Right cardiac atrium (tissue), 5 donors: Measurements from ENCODE around the gene FNDC3A. TPM values are rescaled to one million over a fixed set of nuclear protein-coding genes. Genes with fewer than 3 reads are reported as not detected.

ENCODE experiments used
- ATAC-seq, 2 donors: fragments of 200-7000 bp; cut with Tn5 transposase; one replicate each; pipeline versions ENCODE4 v1.8.0 to v1.9.1; 2020; ENCODE audit warnings: moderate library complexity in 2 of 2, mild to moderate bottlenecking in 1 of 2
- DNase-seq, 3 donors: peaks; one replicate each; pipeline ENCODE4 v3.0.0-alpha.2; 2020
- H3K27ac ChIP-seq: one replicate; pipeline ENCODE4 v1.5.1; 2013; ENCODE audit warnings: mild to moderate bottlenecking, low read length, control low read depth, moderate library complexity
- H3K27me3 ChIP-seq: one replicate; pipeline ENCODE4 v1.6.1; 2013; ENCODE audit not compliant: control insufficient read depth, insufficient read depth
- H3K4me1 ChIP-seq: one replicate; pipeline ENCODE4 v1.6.1; 2013; ENCODE audit warnings: low read length; ENCODE audit not compliant: control insufficient read depth, insufficient read depth
- H3K4me3 ChIP-seq: one replicate; pipeline ENCODE4 v1.5.1; 2013; ENCODE audit warnings: low read length, control low read depth
- H3K9me3 ChIP-seq: one replicate; pipeline ENCODE4 v1.6.1; 2013; ENCODE audit warnings: low read length; ENCODE audit not compliant: control insufficient read depth
- WGBS: extraction: QIAGEN DNeasy Blood & Tissue Kit; methylation state at CpG from one replicate; pipeline ENCODE4 v1.1.7; 2013; 5-methylcytosine and 5-hydroxymethylcytosine counted together
- intact Hi-C, 4 donors: fragments of 100-400 bp; cut with DNase I; formaldehyde crosslinking; loops; one replicate each; pipeline versions ENCODE4 v1.11.0 to v1.14.0; 2022 to 2023
- polyA plus RNA-seq: library from polyadenylated mRNA; stranded (reverse); fragments of 200-250 nt; gene quantifications from one replicate; pipeline ENCODE4 v1.2.3, GENCODE V29; 2013
- total RNA-seq, 4 donors: library from RNA; stranded (reverse); fragmentation: NEBNext Ultra II Directional; extraction: Animal tissue kit (Norgen Biotek cat#: 25700); gene quantifications; one replicate each; pipeline ENCODE4 v1.2.1, GENCODE V29; 2021
- donor health status: healthy with polysubstance abuse.
- donor health status: DM: no; HTN: yes; CAD: no.
- donor health status: DM: no; HTN: no; CAD: no.
- donor health status: DM: no; HTN: yes; CAD: no; lungs with severe emphysema.
- donor health status: DM: yes; HTN: yes; CAD: no.

FNDC3A gene
- total and polyA plus RNA-seq, 5 donors: 9.6 to 35.7 (median 23.9) TPM

DNA sequence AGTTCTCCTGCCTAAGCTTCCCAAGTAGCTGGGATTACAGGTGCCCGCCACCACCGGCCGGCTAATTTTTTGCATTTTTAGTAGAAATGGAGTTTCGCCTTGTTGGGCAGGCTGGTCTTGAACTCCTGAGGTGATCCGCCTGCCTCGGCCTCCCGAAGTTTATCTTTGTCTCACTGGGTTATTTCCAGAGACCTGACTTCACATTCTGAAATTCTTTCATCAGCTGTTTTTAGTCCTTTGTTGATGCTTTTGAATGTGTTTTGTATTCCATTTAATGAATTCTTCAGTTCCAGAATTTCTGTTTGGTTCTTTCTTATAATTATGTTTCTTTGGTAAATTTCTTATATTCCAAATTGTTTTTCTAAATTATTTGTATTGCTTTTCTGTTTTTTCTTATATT, 189.0 kb downstream of the FNDC3A start:
- DNase-seq (no peak), ATAC-seq (no peak)
- no peak overlapping the region for H3K27ac ChIP-seq
- H3K27me3 ChIP-seq: no peaks in the 10 kb centered on the region
- H3K9me3 ChIP-seq: peaks cover 2% of the 10 kb centered on the region
- intact Hi-C loops: no loop called here
- over 99% methylated on average over 7 of the region's 7 CpGs for WGBS
- H3K4me1 ChIP-seq: peaks cover 2% of the 10 kb centered on the region
- no peak overlapping the region for H3K4me3 ChIP-seq

DNA sequence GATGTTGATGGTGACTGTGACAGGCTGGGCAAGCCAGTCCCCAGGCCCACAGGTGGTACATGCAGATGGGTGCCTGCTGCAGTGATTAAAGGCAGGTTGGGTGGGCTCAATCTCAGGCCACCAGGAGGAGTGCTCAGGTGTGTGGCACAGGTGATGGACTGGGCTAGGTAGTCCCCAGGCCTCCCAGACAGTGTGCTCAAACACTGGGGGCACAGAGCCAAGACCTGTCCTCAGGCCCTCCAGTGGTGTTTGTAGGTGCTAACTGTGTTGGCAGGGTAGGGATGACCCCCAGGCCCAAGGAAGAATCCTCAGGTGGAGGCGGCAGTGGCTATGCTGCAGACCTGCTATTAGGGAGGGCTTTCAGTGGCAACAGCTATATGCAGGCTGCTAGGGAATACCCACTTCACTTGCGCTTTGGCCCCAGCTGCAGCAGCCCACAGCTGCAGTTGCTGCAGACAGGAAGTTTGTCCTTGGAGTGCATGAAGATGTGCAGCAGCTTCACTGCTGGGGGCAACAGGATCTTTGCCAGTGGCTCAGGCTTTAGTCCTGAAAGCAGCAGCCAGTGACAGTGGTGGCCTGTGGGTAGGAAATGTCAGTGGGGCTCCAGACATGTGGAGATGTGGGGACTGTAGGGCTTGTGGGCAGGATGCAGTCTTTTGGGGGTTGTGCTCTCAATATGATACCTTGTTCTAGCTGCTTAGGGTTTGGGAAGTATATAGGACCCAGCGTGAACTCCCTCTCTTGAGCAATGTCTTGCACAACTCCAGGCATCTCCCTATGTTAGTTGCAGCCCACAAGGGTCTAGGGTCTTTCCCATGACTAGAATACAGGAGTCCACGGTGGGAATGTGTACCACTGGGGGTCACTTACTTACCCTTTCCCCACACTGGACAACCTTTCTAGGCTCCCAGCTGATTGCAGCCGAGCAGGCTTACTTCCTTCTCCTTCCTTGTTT, 190.4 kb downstream of the FNDC3A start:
- Histone ChIP-seq H3K4me3 (no peak overlapping the region), H3K9me3 (peaks cover 2% of the 10 kb centered on the region), H3K27me3 (no peaks in the 10 kb centered on the region), H3K4me1 (peaks cover 2% of the 10 kb centered on the region), H3K27ac (no peak overlapping the region)
- ATAC-seq (peak; percentile 38 to 41), DNase-seq (no peak)
- WGBS: 92% methylated on average over 5 of the region's 5 CpGs
- intact Hi-C loops: no loop called here

DNA sequence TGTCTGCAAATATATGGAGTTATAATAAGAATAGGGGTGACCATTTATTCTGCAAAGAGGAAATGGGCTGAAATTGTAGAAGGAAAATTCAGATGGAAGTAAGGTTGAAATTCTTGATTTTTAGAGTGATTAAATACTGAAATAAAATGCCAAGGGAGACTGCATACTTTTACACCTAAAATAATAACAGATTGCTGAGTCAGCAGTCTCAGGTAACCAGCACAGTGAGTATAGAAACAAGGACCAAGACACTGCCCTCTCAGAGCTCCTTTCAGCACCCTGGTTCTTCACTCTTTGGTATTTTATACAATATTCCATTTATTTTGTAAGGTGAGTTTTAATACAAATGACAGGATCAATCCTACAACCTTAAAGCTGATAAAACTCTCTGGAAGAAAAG, 195.6 kb downstream of the FNDC3A start:
- Histone ChIP-seq H3K27ac (no peak overlapping the region), H3K4me3 (no peak overlapping the region), H3K4me1 (peaks cover 2% of the 10 kb centered on the region), H3K27me3 (no peaks in the 10 kb centered on the region), H3K9me3 (no peaks in the 10 kb centered on the region)
- ATAC-seq (no peak), DNase-seq (no peak)
- intact Hi-C loops: no loop called here

- Histone ChIP-seq H3K4me1 (no peaks in the 10 kb centered on the region), H3K27me3 (no peaks in the 10 kb centered on the region), H3K4me3 (no peak overlapping the region), H3K9me3 (no peaks in the 10 kb centered on the region), H3K27ac (no peak overlapping the region)
- ATAC-seq (no peak), DNase-seq (no peak)
- intact Hi-C loops: no loop called here
- WGBS: 41% methylated on average over 1 of the region's 1 CpG
Observed at GRCh38 chr13:49183672-49184325, 208.1 kb downstream of the FNDC3A start.

DNA sequence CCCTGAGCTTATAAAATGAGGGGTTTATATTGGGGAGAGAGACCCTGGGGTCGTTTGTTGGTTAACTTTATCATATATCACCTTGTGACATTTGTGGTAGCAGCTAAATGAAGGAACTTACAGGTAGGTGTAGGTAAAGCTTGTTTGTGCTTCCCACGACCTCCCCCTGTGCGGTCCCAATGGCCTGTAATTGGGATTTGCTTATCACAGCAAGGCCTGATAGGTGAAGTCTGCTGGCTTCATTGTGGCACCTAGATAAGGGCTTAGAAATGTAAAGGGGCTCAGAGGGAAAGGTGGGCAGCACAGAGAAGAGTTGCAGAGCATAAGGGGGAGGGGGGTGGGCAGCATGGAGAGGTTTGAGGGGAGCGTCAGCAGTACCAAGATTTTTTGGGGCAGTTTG, 208.9 kb downstream of the FNDC3A start:
- intact Hi-C loops: no loop called here
- Histone ChIP-seq H3K4me1 (no peaks in the 10 kb centered on the region), H3K27ac (no peak overlapping the region), H3K4me3 (no peak overlapping the region), H3K27me3 (no peaks in the 10 kb centered on the region), H3K9me3 (no peaks in the 10 kb centered on the region)
- no peak for DNase-seq
- 77% methylated on average over 4 of the region's 4 CpGs for WGBS
- ATAC-seq: no peak

GRCh38 chr13:49185264-49185663, 209.6 kb downstream of the FNDC3A start:
- Histone ChIP-seq H3K4me3 (no peak overlapping the region), H3K4me1 (no peaks in the 10 kb centered on the region), H3K9me3 (no peaks in the 10 kb centered on the region), H3K27me3 (no peaks in the 10 kb centered on the region), H3K27ac (no peak overlapping the region)
- DNase-seq (no peak), ATAC-seq (no peak)
- WGBS: 63% methylated on average over 1 of the region's 1 CpG
- intact Hi-C loops: no loop called here

DNA sequence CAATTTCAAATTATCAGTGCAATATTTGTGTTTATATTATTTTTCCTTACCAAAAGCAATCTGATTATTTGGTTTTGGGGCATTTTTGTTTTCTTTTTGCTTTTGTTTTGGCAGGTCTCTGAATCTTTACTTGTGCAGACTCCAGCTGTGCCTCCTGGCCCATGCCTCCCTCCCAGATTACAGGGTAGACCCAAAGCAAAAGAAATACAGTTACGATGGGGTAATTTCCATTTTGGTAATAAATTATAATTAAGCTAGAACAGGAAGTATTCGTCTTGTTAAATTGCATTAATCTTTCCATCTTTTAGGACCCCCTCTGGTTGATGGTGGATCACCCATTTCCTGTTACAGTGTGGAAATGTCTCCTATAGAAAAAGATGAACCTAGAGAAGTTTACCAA, 215.2 kb downstream of the FNDC3A start:
- Histone ChIP-seq H3K9me3 (no peaks in the 10 kb centered on the region), H3K4me3 (no peak overlapping the region), H3K27ac (no peak overlapping the region), H3K4me1 (no peaks in the 10 kb centered on the region), H3K27me3 (no peaks in the 10 kb centered on the region)
- WGBS: 88% methylated on average over 2 of the region's 2 CpGs
- intact Hi-C loops: no loop called here
- no peak for ATAC-seq
- no peak for DNase-seq

- DNase-seq (no peak), ATAC-seq (no peak)
- intact Hi-C loops: no loop called here
- 91% methylated on average over 3 of the region's 3 CpGs for WGBS
- H3K9me3 ChIP-seq: no peaks in the 10 kb centered on the region
- H3K4me1 ChIP-seq: no peaks in the 10 kb centered on the region
- no peaks in the 10 kb centered on the region for H3K27me3 ChIP-seq
- H3K4me3 ChIP-seq: no peak overlapping the region
- H3K27ac ChIP-seq: no peak overlapping the region
Observed at GRCh38 chr13:49206641-49207040, 230.9 kb downstream of the FNDC3A start.

DNA sequence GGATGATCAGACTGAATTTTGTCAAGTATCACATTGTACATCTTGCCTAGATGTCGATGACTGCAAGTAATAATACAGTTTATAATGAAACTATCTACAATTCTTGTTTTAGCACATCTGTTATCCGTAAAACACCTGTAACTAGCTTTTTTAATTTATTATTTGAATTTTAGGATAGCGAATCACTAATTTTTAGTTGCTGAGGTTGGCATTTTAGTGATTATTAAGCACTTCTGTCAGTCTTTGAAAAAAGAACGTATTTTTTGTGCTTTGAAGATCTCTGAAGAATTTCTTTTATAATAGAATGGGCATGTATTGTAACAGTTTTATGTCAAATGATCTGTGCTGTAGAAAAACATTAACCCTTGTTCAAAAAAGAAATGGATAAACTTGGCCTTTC, 232.9 kb downstream of the FNDC3A start:
- Histone ChIP-seq H3K9me3 (no peaks in the 10 kb centered on the region), H3K4me3 (no peak overlapping the region), H3K27me3 (no peaks in the 10 kb centered on the region), H3K27ac (no peak overlapping the region), H3K4me1 (no peaks in the 10 kb centered on the region)
- DNase-seq (no peak), ATAC-seq (no peak)
- intact Hi-C loops: no loop called here
- 98% methylated on average over 4 of the region's 4 CpGs for WGBS

DNA sequence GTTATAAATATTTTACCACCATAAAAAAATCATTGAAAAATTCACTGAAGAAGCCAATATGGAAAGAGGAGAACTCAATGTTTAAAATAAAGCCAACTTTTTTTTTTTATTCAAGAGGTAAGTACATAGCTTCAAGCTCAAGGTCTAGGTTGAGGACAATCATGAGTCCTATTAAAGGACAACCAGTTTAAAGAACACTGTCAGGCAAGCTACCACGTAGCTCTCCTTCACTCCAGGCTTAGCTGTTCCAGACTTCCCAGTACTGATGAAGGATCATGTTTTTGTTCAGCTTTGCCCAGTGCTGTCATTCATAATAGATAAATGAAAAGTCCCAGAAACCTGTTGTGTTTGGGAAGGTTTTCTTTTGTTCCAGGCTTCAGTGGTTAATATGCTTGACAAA, 234.4 kb downstream of the FNDC3A start:
- intact Hi-C loops: no loop called here
- Histone ChIP-seq H3K9me3 (no peaks in the 10 kb centered on the region), H3K27me3 (no peaks in the 10 kb centered on the region), H3K27ac (no peak overlapping the region), H3K4me3 (no peak overlapping the region), H3K4me1 (no peaks in the 10 kb centered on the region)
- 79% methylated on average over 1 of the region's 1 CpG for WGBS
- ATAC-seq (no peak), DNase-seq (no peak)

DNA sequence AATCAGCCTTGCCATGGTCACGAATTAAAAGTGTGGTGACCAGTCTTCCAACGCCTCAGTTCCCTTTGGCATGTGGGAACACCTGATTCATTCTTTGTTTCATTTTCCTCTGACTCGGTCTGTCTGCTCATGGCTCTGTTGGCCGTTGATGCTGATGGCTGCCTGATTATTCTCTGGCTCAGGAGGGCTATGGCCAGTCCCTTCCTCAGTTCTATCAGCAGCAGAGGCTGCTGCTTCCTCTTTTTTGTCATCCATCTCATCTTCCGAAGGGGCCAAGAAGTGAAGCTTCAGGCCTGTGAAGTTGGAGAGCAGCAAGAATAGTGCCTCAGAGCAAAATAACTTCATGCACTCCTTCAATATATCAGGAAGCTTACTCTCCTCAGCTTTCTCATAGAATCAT, 235.0 kb downstream of the FNDC3A start:
- WGBS: 94% methylated on average over 5 of the region's 5 CpGs
- intact Hi-C loops: no loop called here
- H3K9me3 ChIP-seq: no peaks in the 10 kb centered on the region
- no peaks in the 10 kb centered on the region for H3K4me1 ChIP-seq
- no peaks in the 10 kb centered on the region for H3K27me3 ChIP-seq
- no peak overlapping the region for H3K4me3 ChIP-seq
- DNase-seq (no peak), ATAC-seq (no peak)
- H3K27ac ChIP-seq: no peak overlapping the region
